Dedifferentiated amniotic fluid mesenchymal stem cell (primary cell): Measurements from ENCODE around the gene MOCS1.
A peak's percentile ranks its signal among the peaks of the same experiment; 100 is the strongest.

Experiments used
- DNase-seq: peaks from one replicate; pipeline ENCODE4 v3.0.0-alpha.2; 2016; ENCODE audit errors: extremely low spot score

The MOCS1 gene

GRCh38 chr6:39948199-39948791 lies 14.0 kb upstream of the MOCS1 start:
- DNase-seq: no peak

DNA sequence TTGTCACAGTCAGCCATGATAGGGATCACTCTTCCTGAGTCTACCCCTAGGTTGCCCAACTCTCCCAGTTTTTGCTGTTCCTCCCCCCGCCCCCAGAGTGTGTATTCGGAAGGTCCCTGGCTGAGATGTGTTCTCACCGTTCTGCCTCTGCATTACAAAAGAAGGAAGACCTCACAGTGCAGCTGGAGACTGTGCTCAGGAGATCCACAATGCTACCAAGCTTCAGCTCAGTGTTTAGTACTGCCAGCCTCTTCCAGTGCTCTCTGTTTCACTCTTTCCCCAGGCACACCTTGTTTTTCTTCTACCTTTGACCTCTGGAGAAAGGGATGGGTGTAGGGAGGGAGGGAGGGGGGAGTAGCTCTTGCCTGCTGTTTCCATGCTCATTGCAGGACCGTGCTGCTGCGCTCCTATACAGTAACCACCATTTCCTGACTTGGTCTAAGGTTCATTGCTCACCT lies 13.4 kb upstream of the MOCS1 start:
- DNase-seq: no peak

GRCh38 chr6:39945626-39946025 lies 11.4 kb upstream of the MOCS1 start:
- DNase-seq: no peak

DNA sequence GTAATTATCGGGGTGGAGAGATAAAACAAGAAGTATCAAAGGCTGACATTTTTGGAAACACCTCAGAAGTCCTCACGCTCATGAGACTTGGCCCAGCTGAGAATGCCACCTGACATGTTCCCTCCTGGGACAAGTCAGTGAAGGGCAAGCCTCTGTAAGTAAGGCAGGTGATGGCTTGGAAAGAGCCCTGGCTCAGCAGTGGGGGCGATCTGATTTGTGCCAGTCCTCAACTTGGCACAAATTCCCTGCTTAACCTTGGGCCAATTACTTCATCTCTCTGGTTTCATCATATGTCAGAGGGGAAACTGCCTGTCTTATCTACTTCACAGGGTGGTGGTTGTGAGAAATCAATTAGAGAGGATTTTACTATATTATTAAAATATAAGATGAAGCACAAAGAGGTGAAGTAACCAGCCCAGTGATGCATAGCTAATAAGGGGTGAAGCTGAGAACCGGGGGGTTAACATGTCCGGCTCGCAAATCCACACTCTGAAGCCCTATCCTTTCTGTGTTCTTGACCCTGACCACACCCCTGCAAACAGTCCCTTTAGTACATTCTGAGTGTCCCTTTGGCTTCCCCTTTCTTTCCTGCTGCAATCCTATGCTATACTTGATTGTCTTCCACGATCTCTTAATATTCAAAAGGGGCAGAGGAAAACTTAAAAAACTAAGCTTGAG lies 8.8 kb upstream of the MOCS1 start:
- no peak for DNase-seq

GRCh38 chr6:39941820-39942219 lies 7.6 kb upstream of the MOCS1 start:
- DNase-seq: no peak

DNA sequence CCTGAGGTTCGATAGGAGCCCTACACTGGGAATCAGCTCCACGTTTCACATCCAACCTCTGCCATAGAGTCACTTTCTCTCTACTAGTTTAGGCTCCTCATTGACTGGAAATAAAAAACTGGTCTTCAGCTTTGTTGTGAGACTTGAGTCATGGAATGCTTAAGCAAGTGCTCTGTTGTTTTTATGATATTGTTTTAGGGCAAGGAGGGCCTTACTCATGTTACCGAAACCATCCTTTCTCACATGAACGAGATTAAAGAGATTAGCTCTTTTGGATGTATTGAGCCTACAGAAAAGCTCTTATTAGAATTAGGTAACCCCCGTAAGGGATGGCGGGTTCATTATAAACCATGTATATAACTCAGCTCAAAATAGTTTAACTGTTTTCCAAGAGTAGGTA lies 6.9 kb upstream of the MOCS1 start:
- DNase-seq: no peak

- DNase-seq: no peak
Measured at GRCh38 chr6:39938773-39939654, 4.8 kb upstream of the MOCS1 start.

GRCh38 chr6:39937686-39938333 lies 3.5 kb upstream of the MOCS1 start:
- no peak for DNase-seq

DNA sequence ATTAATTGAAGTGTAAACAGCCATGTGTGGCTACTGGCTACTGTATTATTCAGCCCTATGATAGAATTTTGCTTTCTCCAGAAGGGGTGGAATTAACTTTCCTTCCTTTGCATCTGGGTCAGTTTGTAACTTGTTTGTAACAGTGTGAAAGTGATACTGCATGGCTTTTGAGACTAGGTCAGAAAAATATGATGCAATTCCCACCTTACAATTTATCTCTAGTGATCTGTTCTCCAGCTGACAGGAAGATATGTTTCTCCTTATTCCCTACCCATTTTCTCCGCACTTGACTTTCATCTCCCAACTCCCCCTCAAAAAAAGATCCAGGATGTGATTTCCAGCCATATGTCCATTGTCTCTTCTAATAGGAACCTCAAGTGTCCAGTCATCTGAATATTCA lies 2.6 kb upstream of the MOCS1 start:
- DNase-seq: no peak

DNA sequence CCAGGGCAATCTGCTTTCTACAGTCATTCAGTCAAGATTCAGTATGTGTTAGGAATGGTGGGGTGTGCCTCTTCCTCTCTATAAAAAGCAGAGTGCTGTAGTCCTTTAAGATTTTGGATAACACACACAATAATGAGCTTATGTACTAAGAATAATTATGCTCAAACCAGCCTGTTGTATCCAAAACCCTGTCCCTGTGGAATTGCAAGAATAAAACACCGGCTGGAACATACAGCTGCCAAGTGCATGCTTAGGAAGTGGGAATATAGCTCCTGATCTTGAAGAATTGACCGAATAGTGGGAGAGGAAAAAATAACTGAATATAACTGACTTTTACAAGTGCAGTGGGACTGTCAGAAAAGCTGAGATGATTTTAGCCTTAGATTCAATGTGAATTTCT lies 979 bp upstream of the MOCS1 start:
- no peak for DNase-seq

DNA sequence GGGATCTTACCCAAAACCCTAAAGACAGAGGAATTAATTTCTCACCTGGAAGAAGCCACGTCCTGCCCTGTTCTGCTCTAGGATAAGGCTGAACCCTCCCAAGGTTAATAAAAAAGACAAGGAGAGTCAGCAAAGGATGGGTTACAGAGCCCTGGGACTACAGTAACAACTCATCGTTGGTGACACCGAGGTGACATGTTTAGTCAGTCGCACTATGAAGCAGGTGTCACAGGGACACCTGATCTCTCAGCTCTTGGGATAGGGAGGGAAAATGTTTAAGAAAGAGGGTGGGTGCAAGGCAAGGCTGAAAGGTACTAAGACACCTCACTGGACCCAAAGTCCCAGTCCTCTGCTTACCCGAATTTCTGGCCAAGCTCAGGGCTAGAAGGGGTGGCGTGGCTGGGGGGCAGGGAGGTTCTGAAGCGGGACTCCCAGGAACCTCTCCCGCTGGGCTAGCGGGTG lies 562 bp downstream of the MOCS1 start:
- DNase-seq: no peak

DNA sequence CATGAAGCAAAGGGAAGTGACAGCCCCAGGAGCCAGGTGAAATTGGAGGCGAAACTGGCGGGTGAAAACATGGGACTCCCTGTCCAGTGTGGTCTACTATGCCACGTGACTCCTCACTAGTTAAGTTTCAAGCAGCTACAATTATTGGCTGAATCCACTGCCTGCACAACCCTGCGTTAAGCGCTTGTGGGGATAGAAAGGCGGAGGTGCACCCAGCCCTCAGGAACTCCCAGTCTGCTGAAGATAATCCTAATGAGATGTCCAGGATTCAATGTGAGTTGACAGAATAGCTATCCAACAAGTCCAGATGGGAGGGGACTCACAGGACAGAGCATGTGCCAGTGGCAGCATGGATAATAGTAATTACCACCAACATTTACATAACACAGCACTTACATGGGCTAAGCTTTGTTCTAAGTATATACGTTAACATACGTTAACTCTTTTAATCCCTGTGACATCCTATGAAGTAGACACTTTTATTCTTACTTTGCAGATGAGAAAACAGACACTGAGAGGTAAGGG lies 1.8 kb downstream of the MOCS1 start:
- no peak for DNase-seq

- no peak for DNase-seq
Measured at GRCh38 chr6:39931607-39932006, 2.7 kb downstream of the MOCS1 start.

DNA sequence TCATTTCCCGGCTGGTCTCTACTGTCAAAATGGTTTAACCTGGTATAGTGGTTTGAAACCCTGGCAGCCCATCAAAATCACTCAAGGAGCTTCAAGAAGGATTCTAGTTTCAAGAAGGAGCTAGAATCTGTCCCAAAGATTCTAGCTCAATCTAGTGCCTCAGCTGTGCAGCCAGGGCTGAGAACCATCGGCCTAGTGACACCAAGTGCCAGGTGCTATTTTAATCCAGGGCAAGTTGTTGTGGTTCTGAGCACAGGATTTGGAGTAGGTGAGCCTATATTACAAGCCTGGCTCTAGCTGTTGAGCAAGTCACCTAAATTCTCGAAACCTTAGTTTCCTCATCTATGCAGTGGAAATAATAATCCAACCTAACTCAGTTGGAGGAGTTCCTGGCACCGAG lies 3.7 kb downstream of the MOCS1 start:
- no peak for DNase-seq

DNA sequence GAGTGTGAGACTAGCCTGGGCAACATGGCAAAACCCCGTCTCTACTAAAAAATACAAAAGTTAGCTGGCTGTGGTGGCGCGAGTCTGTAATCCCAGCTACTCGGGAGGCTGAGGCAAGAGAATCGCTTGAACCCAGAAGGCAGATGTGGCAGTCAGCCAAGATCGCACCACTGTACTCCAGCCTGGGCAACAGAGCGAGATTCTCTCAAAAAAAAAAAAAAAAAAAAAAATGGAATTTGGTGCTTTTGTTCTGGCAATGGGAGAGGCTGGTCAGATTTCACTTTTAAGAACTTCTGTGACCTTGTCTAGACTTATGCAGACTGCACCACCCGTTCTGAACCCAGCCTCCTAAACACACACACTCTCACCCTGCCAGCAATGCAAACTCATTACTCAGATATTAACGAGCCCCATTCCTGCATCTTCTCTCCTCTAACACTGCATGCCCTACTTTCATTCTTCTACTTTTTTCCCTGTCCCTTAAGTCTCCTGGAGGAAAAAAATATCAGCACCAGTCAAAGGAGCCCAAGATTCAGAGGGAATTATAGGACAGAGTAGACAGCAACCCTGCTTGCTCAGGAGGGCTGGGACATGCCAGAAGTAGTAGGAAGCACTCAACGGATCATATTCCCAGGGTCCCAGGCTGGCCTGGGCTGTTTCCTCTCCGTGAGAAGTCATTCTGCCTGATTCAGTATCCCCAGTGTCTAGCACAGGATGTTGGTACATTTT lies 4.4 kb downstream of the MOCS1 start:
- no peak for DNase-seq

DNA sequence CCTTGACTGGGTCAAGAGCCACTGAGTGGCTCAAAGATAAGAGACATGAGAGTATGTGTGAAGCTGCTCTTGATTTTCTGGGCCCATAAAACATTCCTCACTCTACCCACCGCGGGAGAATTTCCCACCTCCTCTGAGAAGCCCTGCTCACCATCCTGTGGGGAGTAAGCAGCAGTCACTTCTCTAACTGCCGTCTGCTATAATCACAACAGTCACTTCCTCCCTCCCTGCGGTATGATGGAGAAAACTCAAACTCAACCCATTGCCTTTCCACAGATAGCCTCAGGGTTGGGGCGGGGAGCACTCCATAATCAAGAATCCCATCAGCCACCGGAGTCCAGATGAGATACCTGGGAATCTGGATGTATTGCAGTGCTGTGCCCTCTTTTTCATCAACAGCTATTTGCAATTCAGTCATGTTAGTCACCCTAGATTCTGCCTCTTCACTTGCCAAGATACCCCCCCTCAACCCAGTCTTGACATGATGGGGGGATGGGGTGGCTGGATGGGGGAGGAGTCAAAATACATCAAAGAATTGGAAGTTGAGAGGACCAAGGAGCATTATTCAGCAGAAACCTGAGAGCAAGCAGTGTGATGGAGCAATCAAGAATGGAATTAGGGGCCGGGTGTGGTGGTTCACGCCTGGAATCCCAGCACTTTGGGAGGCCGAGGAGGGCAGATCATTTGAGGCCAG lies 5.1 kb downstream of the MOCS1 start:
- peak; percentile 42 for DNase-seq

GRCh38 chr6:39927159-39927558 lies 7.1 kb downstream of the MOCS1 start:
- no peak for DNase-seq

GRCh38 chr6:39926668-39927067 lies 7.6 kb downstream of the MOCS1 start:
- DNase-seq: no peak

DNA sequence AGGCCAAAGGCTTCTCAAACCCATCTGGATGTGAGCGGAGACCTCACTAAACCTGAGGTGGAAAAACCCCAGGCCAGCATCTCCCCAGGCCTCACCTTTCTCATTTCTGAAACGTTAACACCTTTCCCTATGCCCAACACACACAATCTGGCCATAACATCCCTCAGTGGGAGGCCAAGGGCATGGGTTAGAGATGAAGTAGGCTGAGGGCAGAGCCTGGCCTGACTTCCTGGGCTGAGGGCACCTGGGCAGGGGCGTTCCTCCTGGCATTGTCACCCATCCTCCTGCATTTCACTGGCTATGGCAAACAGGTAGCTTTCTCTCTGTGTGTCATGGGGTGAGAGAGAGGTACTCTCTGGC lies 8.4 kb downstream of the MOCS1 start:
- no peak for DNase-seq

GRCh38 chr6:39925191-39925930 lies 8.9 kb downstream of the MOCS1 start:
- DNase-seq: no peak
